T1000 (cell line): Measurements from ENCODE around the gene RBM26.

Experiments used
- DNase-seq: peaks from one replicate; lab custom pipeline; 2025; ENCODE audit warnings: mixed read lengths; lab: John Stamatoyannopoulos, UW

The RBM26 gene

GRCh38 chr13:79273045-79273444 lies 133.0 kb downstream of the RBM26 start:
- DNase-seq = no peak

GRCh38 chr13:79271616-79272015 lies 134.4 kb downstream of the RBM26 start:
- no peak for DNase-seq

GRCh38 chr13:79270859-79271258 lies 135.2 kb downstream of the RBM26 start:
- DNase-seq = no peak
